Stimulated activated naive CD4-positive, alpha-beta T cell treated with Interleukin-2 at 50 U/mL for 16 hours (primary cell): ENCODE results near the gene GPR84.
A peak's percentile ranks its signal among the peaks of the same experiment; 100 is the strongest.

ENCODE experiments used
- DNase-seq: peaks from one replicate; lab custom pipeline; 2025; lab: John Stamatoyannopoulos, UW

The GPR84 gene

DNA sequence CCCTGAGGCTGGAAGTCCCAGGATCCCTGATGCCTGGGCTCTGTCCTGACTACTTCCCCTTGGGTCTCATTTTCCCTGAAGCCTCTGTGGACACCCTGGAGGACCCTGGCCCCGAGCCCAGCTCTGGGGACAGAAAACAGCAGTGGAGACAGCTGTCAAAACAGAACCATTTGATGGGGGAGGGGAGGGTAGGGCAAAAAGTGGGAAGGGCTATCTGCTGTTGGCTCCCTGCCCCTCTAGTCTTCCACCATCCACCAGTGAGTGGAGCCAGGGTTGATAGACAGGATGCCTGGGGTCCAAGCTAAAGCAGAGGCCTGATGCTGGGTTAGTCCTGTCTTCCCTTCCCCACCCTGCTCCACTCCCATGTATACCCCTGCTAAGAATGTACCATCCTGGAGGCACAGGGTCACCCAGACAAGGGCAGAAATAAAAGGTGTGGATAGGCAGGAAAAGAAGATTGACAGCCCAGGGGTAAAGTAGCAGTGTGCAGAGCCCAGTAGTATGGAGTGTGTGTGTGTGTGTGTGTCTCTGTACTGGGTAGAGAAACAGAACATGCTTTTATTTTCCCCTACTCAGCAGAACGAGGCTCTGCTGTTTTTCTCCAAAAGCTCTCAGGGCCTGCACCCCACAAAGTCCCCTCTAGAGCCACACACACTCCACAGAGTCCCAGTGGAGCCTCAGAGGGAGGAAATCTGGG lies 10.4 kb upstream of the GPR84 start:
- DNase-seq = no peak

DNA sequence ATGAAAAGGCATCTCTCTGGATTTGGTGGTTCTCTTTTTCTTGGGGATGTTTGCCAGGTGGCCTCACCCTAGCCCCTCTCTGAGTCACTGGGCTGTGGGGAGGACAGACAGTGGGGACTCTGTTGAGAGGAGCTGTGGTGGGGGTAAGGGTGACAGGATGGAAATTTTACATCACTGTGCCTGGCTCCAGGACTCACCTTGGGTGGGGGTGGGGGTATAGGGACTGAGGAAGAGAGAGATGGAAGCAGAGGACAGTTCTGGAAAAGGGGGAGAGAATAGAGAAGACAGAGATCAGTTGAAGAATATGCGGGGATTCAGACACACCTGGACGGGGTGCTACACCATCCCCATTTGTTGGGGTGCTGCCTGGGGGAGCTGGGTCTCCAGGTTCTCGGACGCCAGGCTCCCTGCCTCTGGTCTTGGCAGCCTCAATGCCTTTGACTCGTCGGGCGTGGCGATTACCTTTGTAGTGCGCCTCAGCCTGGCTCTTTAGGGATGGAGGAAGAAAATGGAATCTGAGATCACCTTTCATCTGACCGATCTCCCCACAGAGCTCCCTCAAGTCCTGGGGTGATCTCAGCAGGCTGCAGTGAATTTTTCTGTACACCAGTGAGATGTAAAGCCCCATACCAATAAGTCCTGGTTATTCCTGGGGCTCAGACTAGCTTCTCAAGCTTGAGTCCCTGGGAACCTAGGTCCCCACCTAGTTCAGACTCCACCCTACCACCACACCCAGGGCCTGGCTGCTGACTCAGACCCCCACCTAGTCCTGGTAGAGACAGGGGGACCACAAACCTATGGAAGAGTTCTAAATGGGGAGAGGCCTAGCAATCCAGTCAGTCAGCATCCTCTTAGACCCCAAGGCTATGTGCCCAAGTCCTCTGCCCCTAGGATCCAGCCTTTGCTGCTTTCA lies 9.6 kb upstream of the GPR84 start:
- DNase-seq = no peak

DNA sequence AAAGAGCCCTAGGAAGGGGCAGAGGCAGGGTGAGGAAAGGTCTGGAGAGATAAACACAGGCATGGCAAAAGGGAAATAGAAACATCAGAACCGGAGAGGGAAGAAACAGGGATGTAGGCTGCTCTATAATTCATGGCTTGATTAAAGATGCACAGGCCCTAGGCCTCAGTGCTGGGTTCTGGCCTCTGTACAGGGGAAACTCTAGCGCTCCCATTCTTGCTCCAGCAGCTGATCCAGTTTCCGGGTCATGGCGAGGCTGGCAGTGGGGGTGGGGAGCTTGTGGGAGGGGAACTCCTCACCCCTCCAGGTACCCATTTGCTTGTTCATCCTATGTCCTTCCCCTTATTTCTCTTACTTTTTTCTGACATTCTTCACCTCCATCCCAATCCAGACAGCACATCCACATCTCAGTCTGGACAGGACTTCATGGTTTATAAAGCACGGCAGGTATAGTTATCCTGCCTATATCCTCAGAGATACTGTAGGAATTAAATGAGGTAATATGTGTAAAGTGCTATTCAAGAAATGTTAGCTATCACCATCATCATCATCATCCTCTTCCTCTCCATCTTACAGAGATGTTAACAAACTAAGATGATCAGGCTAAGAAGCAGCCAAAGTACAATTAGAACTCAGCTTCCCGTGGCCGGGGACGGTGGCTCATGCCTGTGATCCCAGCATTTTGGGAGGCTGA lies 8.0 kb upstream of the GPR84 start:
- DNase-seq = no peak

DNA sequence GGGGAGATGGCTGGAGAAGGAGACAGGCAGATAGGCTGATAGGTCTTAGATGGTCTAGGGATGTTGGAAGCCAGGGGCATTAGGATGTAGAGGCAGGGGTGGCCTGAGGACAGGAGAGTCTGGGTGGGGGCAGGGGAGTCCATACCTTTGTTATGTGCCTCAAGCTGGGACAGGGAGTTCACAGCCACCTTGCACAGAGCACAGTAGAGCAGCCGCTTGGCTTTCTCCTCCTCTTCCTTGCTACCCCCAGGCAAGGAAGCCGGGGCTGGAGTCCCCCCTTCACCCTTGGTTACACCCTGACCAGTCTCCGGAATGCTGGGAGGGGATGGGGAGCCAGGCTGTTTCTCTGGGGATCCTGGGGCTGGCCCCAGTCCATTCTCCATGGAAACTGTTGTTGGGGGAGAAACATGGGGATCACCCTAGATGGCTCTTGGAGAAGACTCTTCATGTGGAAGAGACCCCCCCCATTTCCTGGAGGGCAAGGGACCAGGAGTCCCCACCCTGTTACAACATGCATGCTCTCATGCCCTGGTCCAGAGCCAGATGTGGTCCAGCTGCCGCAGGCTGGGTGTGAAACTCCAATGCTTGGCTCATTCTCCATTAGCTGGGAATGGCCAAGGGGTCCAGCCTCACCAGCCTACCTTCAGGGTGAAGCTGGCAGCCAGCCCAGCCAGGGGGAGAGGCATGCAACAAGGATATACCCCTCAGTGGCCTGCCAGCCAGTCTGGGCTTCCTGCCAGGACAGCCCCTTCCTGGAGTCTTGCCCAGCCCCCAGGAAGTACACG lies 7.2 kb upstream of the GPR84 start:
- DNase-seq = no peak

DNA sequence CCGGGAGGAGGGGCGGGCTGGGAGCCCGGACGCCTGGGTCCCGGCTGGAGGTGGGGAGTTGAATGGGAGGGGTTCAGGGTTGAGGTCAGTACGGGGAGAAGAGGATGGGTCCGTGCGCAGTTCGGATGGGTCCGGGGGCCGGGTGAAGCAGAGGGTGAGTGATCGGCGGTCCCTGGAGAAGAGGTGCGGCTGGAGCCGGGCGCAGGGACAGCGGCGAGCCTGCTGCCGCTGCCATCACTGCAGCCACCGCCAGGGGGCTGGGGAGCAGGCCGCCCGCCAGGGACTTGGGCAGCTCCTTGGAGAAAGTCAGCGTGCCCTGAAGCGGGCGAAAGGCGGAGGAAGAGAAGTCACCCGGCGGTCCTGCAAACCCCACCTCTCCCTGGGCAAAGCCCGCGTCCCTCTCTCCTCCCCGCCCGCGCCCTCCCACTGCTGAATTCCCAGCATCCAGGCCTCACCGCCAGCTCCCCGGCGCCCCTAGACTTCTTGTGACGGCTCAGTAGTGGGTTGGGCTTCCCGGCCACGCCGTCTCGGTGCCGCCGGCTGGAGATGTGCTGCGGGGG lies 6.0 kb upstream of the GPR84 start:
- DNase-seq = no peak

DNA sequence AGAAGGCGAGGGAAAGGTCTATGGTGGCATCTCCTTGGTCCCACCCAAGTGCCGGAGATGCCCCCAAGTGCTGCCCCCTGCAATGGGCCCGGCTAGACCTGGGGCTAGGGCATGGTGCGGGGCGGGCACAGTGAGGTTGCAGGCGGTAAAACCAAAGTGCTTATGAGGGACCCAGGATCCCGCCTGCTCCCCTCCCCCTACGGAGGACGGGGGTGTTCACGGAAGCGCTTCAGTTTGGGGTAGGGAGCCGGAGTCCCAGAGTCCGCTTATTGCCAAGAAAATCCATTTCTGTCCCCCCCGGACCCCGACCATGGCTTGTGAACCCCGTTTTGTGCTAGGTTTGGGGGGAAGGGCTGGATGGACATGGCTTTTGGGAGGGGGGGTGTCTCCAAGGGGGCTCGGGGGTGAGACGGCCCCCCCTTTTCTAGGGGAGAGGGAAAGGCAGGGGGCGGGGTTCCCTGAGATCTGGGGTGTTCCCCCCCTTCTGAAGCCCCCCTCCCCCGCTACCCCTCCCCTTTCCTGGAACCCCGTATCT lies 5.4 kb upstream of the GPR84 start:
- no peak for DNase-seq

DNA sequence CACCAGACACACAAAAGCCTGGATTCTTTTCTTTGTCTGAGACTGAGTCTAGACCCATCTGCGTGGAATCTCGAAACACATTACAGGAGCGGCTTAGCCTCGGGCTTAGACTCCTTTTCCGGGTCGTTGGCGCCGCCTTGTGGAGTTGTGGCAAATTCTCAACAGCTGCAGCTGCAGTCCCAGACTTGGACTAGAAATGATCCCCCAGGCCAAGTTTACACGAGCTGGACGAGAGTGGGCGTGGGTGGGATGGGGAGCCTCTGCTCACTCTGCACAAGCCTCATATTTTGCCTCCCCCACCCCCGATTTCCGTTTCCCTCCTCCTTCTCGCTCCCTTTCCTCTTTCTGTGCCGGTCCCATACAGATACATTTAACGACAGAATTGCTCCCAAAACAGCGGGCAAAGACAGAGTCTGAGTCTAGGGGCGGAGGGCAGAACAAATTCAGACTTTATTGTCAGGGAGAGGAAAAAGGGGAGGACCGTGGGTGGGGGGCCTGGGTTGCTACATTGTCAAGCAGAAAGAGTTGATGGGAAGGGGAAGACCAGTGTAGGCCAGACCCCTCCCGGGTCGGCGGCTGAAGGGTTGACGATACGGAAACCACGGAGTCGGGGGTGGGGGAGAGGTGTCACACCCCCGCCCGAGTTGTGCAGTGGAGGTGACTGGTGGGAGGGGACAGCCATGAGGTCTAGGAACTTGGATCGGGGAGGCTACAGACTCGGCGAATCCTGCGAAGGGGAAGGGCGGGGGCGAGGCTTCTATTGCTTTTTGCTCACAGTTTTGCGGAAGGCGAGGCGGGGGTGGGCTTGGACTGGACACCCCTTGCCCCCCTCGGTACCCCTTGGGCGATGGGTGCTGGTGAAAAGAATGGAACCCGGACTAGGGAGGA lies 4.7 kb upstream of the GPR84 start:
- DNase-seq = peak; percentile 84

DNA sequence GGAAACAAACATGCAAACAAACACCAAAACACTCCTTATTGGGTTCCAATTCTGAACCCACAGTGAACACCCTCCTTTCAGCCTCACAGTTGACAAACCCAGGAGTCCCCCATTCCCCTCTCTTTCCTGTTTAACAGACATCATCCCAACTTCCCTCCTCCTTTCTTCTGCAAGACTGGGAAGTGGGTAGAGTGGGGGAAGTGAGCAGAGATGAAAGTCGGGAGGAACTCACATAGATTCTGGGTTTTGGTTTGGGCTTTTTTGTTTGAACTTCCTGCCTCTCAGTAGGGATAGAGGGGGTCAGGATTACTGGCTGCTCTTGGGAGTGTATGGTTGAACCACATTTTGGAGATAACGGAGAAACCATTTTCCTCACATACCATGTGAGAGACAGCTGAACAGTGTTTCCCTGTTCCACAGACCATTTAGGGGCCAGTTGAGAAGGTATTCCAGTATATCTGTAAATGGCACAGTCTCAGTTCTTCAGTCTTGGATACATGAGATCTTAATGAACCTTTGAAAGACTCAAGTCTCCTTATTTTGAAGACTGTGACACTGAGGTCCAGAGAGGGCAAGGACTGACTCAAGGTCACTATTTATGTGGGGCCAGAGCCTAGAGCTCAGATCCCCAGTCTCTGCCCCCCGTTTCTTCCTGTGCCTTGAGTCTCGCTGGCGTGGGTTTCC lies 3.9 kb upstream of the GPR84 start:
- no peak for DNase-seq

DNA sequence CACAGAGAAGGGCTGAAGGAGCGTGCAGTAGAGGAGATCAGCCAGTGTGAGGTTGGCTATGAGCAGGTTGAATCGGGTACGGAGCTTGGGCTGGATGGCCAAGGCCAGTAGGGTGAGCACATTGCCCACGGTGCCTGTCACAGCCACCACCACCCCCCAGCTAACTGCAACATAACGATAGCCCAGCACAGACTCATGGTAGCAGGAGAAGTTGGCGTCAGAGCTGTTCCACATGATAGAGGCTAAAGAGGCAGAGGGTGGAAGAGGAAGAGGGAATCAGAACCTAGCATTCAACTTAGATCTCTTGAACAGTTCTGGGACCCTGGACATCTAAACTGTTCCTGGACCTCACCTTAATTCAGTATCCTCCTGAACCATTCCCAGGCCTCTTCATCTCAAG lies 668 bp downstream of the GPR84 start:
- DNase-seq = no peak

DNA sequence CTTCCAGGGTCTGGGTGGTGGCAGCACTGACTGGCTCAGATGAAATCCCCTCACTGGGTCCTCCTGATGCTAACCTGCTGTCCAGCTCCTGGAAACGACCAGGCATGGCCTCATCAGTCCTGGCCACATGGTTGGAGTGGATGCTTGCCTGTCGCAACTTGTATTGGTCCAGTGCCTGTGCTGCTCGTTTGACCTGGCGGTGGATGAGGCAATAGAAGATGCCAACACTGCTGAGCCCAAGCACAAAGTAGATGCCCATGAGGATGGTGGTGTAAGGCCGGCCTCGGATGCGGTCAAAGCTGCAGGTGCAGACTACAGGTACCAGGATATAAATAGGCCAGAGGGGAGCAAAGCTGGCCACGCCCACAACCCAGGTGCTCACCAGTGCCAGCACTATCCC lies 1.2 kb downstream of the GPR84 start:
- DNase-seq = no peak

DNA sequence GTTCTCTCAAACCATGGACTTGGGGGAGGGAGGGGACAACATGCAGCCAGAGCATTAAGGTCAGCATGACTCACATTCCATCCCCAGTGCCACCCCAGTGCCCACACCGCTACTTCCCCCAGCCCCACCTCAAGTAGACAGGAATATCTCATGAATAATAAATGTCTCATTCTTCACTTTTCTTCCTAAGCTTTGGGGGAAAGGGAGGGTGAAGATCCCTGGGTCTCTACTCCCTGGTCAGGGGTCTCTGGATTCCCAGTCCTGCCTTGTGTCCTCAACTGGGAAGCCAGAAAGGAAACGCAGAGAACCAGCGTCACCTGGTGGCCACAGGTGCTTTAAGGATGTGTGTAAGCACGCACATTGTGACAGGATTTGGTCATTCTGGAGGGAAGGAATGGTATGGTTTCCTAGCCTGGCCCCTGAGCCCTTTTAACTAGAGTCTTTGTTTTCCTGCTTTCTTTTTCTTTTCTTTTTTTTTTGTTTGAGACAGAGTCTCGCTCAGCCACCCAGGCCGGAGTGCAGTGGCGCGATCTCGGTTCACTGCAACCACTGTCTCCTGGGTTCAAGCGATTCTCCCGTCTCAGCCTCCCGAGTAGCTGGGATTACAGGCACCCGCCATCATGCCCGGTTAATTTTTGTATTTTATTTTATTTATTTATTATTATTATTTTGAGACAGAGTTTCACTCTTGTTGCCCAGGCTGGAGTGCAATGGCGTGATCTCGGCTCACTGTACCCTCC lies 3.4 kb downstream of the GPR84 start:
- DNase-seq = peak; percentile 28

DNA sequence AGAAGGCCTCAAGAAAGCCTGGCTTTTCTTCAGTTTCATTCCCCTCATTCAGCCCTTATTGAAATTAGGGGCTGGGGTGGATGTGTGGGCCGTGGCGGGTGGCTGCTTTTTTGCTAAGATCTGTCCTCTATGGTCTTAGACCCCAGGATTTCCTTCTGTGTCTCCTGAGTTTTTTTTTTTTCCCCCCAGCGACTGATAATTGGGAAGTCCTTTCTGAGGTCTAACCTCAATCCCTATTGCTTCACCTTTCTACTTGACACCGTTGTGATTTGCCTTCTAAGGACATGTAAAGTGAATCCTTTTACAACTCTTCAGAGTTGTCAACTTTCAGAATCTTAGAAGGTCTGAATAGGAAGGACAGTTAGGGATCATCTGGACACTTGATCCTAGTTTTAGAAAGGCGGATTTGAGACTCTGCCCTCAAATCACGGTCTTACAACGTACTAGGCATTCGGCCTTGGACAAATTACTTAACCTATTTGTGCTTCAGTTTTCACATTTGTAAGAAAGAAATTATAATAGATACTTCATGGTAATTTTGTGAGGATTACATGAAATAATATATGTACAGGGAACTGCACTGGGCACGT lies 4.4 kb downstream of the GPR84 start:
- DNase-seq = no peak

DNA sequence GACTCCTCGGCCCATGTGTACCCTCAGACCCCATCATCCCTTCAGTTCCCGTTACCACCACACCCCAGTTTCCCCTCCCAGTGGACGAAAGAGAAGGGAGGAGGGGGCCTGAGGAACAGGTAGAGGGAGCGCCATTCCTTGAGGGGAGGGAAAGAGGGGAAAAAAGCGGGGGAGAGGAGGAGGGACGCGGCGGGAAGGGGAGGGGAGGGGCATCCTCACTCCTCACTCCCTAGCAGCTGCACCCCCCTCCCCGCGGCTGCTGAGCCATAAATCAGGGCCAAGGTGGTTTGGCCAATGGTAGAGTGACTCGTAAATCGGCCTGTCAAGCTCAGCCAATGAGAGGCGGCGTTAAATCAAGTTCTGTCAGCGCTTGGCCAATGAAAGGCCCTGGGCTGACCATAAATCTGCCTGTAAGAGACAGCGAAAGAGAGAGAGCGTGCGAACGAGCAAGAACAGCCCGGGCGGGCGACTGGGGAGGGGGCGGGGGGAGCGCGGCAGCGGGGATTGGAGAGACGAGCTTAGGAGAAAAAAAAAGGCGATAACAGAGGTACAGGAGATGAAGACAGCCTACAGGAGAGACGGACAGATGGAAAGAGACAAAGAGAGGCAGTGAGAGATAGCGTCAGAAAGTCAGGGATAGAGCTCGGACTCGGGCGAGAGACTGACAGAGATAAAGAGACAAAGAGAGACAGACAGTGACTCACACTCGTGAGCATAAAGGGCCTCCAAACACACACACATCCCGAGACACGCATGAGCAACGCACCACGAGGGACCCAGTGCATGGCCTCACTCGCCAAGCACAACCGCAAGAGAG lies 5.1 kb downstream of the GPR84 start:
- DNase-seq = peak; percentile 95

DNA sequence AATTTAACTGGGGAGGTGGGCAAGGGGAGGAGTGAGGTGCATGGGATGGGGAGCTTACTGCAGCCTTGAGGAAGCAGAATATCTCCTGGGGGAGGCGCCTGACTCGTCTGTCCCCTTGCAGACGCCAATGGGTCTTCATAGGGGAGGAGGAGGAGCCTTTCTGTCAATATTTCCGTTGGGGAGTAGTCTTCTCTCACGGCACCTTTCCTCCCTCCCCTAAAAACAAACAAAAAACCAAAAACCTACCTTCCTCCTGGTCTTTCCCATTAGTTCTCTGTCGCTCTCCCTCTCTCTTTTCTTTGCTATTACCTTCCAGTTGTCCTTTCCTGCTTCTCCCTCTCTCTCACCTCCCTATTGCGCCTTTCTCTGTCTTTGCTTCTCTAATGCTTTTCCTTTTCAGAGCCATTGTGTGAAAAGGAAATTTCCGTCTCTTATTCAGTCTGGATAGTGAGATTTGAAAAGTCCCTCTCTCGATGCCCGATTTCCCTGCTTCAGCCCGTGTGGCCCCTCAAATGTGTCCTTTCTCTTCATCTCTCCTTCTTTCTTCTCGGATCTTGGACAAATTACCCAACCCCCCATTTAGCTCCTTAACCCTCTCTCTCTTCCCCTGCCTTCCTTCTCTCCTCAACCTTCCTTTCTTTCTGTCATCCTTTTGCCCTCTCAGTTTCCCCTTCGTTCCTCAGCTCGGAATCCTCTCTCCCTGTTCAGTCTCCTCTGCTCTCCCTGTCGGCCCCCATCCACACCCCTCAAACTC lies 5.9 kb downstream of the GPR84 start:
- DNase-seq = peak; percentile 37

DNA sequence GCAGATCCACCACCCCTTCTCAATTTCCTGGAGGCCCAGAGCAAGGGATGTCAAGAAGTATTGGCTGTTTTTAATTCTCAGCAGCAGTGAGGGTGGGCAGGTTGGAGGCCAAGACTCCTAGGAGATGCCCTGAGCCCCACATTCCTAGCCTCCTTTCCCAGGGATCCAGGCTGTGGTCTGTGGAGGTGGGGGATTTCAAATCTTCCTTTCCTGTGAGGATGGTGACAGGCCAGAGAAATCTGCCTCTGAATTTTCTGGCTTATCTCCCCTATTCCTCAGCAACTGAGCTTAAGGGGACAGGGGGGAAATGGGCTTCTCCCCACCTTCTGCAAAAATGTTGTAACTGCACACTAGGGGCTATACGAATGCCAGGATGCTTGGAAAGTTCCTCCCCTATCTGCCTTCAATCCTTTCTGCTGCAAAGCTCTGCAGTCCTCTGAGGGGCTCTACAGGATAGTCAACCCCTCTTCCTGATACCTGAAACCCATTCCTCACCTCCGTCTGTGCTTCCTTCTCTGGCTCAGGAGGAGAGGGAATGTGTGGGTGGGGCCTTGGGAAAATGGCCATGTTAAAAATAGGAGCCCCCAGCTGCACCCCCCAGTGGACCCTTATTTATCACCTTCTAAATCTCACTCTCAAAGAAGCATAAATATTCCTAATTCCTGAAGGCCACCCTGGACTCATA lies 6.6 kb downstream of the GPR84 start:
- DNase-seq = no peak

DNA sequence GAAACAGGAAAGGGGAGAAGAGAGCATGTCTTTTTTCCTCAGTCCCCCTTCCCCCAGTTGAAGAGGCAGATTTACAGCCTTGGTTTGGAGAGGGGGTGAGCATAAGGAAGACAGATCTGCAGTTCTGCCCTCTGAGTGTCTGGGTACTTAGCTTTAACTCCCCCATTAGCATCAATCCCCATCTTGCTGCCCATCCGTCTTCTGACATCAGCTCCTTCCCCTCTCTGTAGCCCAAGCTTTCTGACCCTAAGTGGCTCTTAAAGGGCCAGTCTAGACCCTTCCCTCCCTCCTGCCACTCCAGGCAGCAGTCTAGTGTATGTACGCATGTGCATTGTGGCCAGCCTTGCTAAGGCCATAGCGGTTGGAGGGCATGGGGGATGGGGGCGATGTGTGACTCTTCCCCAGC lies 7.3 kb downstream of the GPR84 start:
- DNase-seq = no peak
